Right atrium auricular region (tissue), 2 donors: Measurements from ENCODE around the gene CREB3L2. TPM values are rescaled to one million over a fixed set of nuclear protein-coding genes. Genes with fewer than 3 reads are reported as not detected.

Experiments
- DNase-seq: peaks from one replicate; pipeline ENCODE4 v3.0.0-alpha.2; 2019; ENCODE audit warnings: low spot score
- H3K27ac ChIP-seq, 2 donors: fragments of 200-600 bp; sonication (generic); 1 replicate in 1 of 2; 2 replicates in 1 of 2; pipeline ENCODE4 v1.5.1; 2016 to 2019
- H3K27me3 ChIP-seq, 2 donors: fragments of 200-600 bp; sonication (generic); one replicate each; pipeline versions ENCODE4 v1.5.1 to v1.6.0; 2017 to 2019
- H3K36me3 ChIP-seq: fragments of 200-600 bp; sonication (generic); one replicate; pipeline ENCODE4 v1.5.1; 2016
- H3K4me1 ChIP-seq, 2 donors: fragments of 200-600 bp; sonication (generic); one replicate each; pipeline versions ENCODE4 v1.5.1 to v1.6.0; 2017 to 2019
- H3K4me3 ChIP-seq, 2 donors: fragments of 200-600 bp; sonication (generic); 1 replicate in 1 of 2; 2 replicates in 1 of 2; pipeline ENCODE4 v1.5.1; 2017 to 2019; ENCODE audit warnings: mild to moderate bottlenecking in 1 of 2, moderate library complexity in 1 of 2
- H3K9me3 ChIP-seq, 2 donors: fragments of 200-600 bp; sonication (generic); one replicate each; pipeline ENCODE4 v1.5.1; 2019
- total RNA-seq, 2 donors: library from RNA; depleted of rRNA; stranded (reverse); fragments of >200 nt; gene quantifications; one replicate each; pipeline ENCODE4 v1.1.0, GENCODE V29; 2016
- TF ChIP-seq, protein P1 (sequence below), 2 donors: fragments of 200-600 bp; sonication (generic); IDR thresholded peaks; one replicate each; pipeline ENCODE4 v1.5.1; 2019; ENCODE audit warnings: antibody characterized with exemption in 2 of 2

The CREB3L2 gene
- total RNA-seq, 2 donors from 2014 or later: 25.6 to 39.6 TPM

DNA sequence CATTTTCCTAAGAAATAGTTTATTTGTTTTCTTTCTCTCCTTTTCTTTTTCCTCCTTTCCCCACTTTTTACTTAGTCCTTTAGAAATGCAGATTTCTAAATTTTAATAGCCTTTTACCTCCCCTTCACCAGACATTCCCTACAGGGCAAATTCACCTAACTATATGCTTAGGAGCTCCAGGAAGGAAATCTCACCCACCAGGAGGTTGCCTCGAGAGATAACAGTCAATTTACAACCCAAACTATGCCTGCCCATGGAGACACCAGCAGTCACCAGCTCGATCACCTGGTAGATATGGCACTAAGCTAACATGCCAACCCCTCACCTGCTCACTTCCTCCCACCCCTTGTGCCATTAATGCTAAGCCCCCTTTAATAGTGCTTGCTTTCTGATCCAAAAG, 25.2 kb upstream of the CREB3L2 start:
- no peak for DNase-seq
- Histone ChIP-seq H3K9me3 (no peaks in the 10 kb centered on the region), H3K27ac (no peak overlapping the region), H3K4me1 (no peaks in the 10 kb centered on the region), H3K4me3 (no peak overlapping the region), H3K27me3 (no peaks in the 10 kb centered on the region), H3K36me3 (no peaks in the 10 kb centered on the region)
- TF ChIP-seq, protein P1, sequence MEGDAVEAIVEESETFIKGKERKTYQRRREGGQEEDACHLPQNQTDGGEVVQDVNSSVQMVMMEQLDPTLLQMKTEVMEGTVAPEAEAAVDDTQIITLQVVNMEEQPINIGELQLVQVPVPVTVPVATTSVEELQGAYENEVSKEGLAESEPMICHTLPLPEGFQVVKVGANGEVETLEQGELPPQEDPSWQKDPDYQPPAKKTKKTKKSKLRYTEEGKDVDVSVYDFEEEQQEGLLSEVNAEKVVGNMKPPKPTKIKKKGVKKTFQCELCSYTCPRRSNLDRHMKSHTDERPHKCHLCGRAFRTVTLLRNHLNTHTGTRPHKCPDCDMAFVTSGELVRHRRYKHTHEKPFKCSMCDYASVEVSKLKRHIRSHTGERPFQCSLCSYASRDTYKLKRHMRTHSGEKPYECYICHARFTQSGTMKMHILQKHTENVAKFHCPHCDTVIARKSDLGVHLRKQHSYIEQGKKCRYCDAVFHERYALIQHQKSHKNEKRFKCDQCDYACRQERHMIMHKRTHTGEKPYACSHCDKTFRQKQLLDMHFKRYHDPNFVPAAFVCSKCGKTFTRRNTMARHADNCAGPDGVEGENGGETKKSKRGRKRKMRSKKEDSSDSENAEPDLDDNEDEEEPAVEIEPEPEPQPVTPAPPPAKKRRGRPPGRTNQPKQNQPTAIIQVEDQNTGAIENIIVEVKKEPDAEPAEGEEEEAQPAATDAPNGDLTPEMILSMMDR (IDR thresholded peaks at IDR 0.05): no peak

DNA sequence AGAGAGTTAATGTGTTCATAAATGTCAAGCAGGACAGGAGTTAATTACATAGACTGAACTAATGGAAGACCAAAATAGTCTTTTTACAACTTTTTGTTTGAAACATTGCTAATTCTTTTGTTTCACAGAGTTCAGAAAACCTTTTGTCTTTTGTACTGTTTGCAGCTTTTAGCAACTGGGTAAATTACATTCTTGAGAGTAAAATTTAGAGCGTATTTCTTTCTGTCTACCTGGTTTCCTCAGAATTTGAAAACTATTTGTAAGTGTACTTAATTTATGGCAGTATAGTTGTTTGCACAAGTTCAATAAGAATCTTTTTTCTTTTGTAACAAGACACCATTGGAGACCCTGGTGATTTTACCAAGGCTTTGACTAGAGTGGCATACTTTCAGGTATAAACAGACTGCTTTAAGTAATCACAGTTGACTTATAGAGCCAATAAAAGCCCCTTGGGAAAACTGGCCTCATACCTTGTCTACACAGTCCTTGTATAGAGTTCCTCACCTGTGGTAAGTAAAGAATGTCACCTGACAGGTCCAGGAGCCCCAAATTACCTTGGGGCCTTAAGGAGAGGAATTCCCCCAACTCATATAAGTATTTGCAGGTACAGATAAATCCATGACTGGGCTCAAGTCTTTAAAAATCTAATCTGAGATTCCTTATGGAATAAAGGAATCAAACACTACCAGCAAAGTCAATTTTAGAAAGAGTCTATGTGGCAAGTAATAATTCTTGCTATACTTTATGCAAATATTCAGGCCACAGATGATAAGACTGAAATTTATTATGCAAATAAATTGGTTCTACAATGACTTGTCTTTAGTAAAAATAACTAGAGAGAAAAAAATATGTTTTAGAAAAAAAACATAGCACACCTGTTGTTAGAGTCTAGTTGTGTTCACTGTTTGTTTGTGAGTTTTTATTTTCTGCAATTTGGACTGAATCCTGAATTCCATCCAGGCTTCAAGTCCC, 23.6 kb upstream of the CREB3L2 start:
- no peak overlapping the region for H3K27ac ChIP-seq
- TF ChIP-seq, protein P1 (IDR thresholded peaks at IDR 0.05): no peak
- H3K36me3 ChIP-seq: no peaks in the 10 kb centered on the region

DNA sequence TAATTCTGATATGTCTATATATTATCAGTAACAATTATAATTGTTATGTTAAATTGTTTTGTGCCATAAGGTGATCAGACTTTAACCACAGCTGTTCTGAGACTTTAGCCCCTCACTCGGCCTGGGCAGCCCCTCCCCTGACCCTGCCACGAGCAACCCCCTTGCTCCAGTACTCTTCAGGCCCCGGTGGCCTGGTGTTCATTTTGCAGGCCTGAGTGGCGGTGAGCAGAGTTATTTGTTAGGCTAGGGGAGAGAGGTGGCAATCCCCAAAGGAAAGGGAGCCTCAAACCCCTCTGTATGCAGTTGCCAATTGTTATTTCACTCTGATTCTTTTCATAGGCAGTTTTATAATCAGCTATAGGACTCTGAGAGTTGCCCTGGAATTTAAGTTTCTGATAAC, 22.9 kb upstream of the CREB3L2 start:
- no peaks in the 10 kb centered on the region for H3K36me3 ChIP-seq
- no peak for DNase-seq
- no peak overlapping the region for H3K4me3 ChIP-seq
- H3K27ac ChIP-seq: no peak overlapping the region
- TF ChIP-seq, protein P1 (IDR thresholded peaks at IDR 0.05): no peak
- no peaks in the 10 kb centered on the region for H3K9me3 ChIP-seq
- no peaks in the 10 kb centered on the region for H3K4me1 ChIP-seq
- no peaks in the 10 kb centered on the region for H3K27me3 ChIP-seq

More for the DNA sequence above, 23.6 kb upstream of the CREB3L2 start:
- DNase-seq: no peak
- Histone ChIP-seq H3K4me1 (no peaks in the 10 kb centered on the region), H3K9me3 (no peaks in the 10 kb centered on the region), H3K27me3 (no peaks in the 10 kb centered on the region), H3K4me3 (no peak overlapping the region)

DNA sequence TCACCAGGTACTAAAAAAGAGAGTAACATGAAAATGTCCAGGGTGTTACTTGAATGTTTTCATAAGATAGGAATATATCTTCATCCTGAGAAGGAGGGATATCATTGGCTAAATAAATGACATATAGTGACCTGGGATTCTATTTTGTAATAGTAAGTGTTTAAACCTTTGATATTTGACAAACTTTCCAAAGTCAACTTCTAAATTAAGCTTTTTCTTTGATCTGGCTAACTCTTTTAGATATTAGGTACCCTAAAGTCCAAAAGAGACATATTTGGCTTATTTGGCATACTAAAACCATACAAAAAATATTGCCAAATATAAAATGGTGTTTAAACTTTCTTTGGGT, 22.4 kb upstream of the CREB3L2 start:
- no peak overlapping the region for H3K4me3 ChIP-seq
- H3K36me3 ChIP-seq: no peaks in the 10 kb centered on the region
- H3K27me3 ChIP-seq: no peaks in the 10 kb centered on the region
- TF ChIP-seq, protein P1 (IDR thresholded peaks at IDR 0.05): no peak
- no peaks in the 10 kb centered on the region for H3K4me1 ChIP-seq
- H3K9me3 ChIP-seq: no peaks in the 10 kb centered on the region
- H3K27ac ChIP-seq: no peak overlapping the region
- DNase-seq: no peak

DNA sequence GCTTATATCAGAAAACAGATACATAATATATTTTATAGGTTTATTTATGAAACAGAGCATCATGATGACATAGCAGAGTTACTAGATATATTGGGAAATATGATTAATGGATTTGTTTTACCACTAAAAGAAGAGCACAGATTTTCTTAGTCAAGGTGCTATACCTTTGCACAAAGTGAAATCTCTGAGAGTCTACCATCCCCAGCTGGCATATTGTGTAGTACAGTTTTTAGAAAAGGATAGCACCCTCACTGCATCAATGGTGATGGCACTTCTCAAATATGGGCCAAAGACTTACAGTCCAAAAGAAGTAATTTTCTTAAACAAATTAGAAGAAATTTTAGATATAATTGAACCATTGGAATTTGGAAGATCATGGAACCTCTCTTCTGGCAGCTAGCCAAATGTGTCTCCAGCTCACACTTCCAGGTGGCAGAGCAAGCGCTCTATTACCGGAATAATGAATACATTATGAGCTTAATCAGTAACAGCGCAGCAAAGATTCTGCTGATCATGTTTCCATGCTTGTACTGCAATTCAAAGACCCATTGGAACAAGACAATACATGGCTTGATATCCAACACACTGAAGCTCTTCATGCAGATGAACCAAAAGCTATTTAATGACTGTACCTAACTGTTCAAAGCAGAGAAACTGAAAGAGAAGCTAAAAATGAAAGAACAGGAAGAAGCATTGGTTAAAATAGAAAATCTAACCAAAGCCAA, 21.9 kb upstream of the CREB3L2 start:
- Histone ChIP-seq H3K27me3 (no peaks in the 10 kb centered on the region), H3K4me3 (no peak overlapping the region), H3K4me1 (no peaks in the 10 kb centered on the region), H3K27ac (no peak overlapping the region), H3K9me3 (no peaks in the 10 kb centered on the region), H3K36me3 (no peaks in the 10 kb centered on the region)
- DNase-seq: no peak
- TF ChIP-seq, protein P1 (IDR thresholded peaks at IDR 0.05): no peak
